ENCODE data around the gene LMX1A.

Gene LMX1A

GRCh38 chr1:165168467-165168866 lies 188.0 kb downstream of the LMX1A start:
- H3K4me3 ChIP-seq (ENCODE audit: low read length): no peak overlapping the region
- no peak for TF ChIP-seq EZH2phosphoT487 (IDR thresholded peaks at IDR 0.05; ENCODE audit: low read length)
- TF ChIP-seq CTCF (IDR thresholded peaks at IDR 0.05; ENCODE audit: low read length): no peak
- no peak for TF ChIP-seq EZH2 (optimal IDR thresholded peaks at IDR 0.05; ENCODE audit: low read depth, low read length)
- no peaks in the 10 kb centered on the region for H3K4me1 ChIP-seq (ENCODE audit: low read length)
- H3K27ac ChIP-seq (ENCODE audit: low read length): no peak overlapping the region
- H2AFZ ChIP-seq (ENCODE audit: low read length): no peak overlapping the region
- no peaks in the 10 kb centered on the region for H3K36me3 ChIP-seq (replicated peaks; ENCODE audit: insufficient read depth, low read length)
- H3F3A ChIP-seq (ENCODE audit: insufficient read depth, low read length): no peaks in the 10 kb centered on the region
- no peaks in the 10 kb centered on the region for H3K9me3 ChIP-seq (replicated peaks; ENCODE audit: insufficient read depth, low read length)
- no peaks in the 10 kb centered on the region for H3K9me2 ChIP-seq (replicated peaks; ENCODE audit: insufficient read depth, low read length)
- no peaks in the 10 kb centered on the region for H3K27me3 ChIP-seq (replicated peaks; ENCODE audit: insufficient read depth, low read length)
- H3K4me2 ChIP-seq (ENCODE audit: low read depth, low read length): no peak overlapping the region
- H4K20me1 ChIP-seq (ENCODE audit: insufficient read depth, low read length): no peaks in the 10 kb centered on the region
- H3K79me2 ChIP-seq (ENCODE audit: low read length): no peaks in the 10 kb centered on the region
- no peak overlapping the region for H3K9ac ChIP-seq (ENCODE audit: low read length)
- DNase-seq: no peak

GRCh38 chr1:165162671-165163241 lies 193.8 kb downstream of the LMX1A start:
- Histone ChIP-seq H3K4me2 (ENCODE audit: low read depth, low read length) (no peak overlapping the region), H3K36me3 (replicated peaks; ENCODE audit: insufficient read depth, low read length) (no peaks in the 10 kb centered on the region), H3K79me2 (ENCODE audit: low read length) (no peaks in the 10 kb centered on the region), H3K4me1 (ENCODE audit: low read length) (no peaks in the 10 kb centered on the region), H3F3A (ENCODE audit: insufficient read depth, low read length) (no peaks in the 10 kb centered on the region), H3K27me3 (replicated peaks; ENCODE audit: insufficient read depth, low read length) (no peaks in the 10 kb centered on the region), H3K9me2 (replicated peaks; ENCODE audit: insufficient read depth, low read length) (no peaks in the 10 kb centered on the region), H4K20me1 (ENCODE audit: insufficient read depth, low read length) (no peaks in the 10 kb centered on the region), H3K27ac (ENCODE audit: low read length) (no peak overlapping the region), H2AFZ (ENCODE audit: low read length) (no peak overlapping the region), H3K9me3 (replicated peaks; ENCODE audit: insufficient read depth, low read length) (no peaks in the 10 kb centered on the region), H3K9ac (ENCODE audit: low read length) (no peak overlapping the region), H3K4me3 (ENCODE audit: low read length) (no peak overlapping the region)
- no peak for DNase-seq
- no peak for TF ChIP-seq EZH2phosphoT487 (IDR thresholded peaks at IDR 0.05; ENCODE audit: low read length)
- TF ChIP-seq CTCF (IDR thresholded peaks at IDR 0.05; ENCODE audit: low read length): no peak
- no peak for TF ChIP-seq EZH2 (optimal IDR thresholded peaks at IDR 0.05; ENCODE audit: low read depth, low read length)

- no peaks in the 10 kb centered on the region for H3F3A ChIP-seq (ENCODE audit: insufficient read depth, low read length)
- H2AFZ ChIP-seq (ENCODE audit: low read length): no peak overlapping the region
- H3K4me1 ChIP-seq (ENCODE audit: low read length): no peaks in the 10 kb centered on the region
- H3K4me3 ChIP-seq (ENCODE audit: low read length): no peak overlapping the region
- H4K20me1 ChIP-seq (ENCODE audit: insufficient read depth, low read length): no peaks in the 10 kb centered on the region
- DNase-seq: no peak
- no peaks in the 10 kb centered on the region for H3K36me3 ChIP-seq (replicated peaks; ENCODE audit: insufficient read depth, low read length)
- no peak overlapping the region for H3K4me2 ChIP-seq (ENCODE audit: low read depth, low read length)
- no peaks in the 10 kb centered on the region for H3K27me3 ChIP-seq (replicated peaks; ENCODE audit: insufficient read depth, low read length)
- TF ChIP-seq EZH2 (optimal IDR thresholded peaks at IDR 0.05; ENCODE audit: low read depth, low read length) (no peak), CTCF (IDR thresholded peaks at IDR 0.05; ENCODE audit: low read length) (no peak), EZH2phosphoT487 (IDR thresholded peaks at IDR 0.05; ENCODE audit: low read length) (no peak)
- no peaks in the 10 kb centered on the region for H3K9me2 ChIP-seq (replicated peaks; ENCODE audit: insufficient read depth, low read length)
- no peaks in the 10 kb centered on the region for H3K9me3 ChIP-seq (replicated peaks; ENCODE audit: insufficient read depth, low read length)
- H3K79me2 ChIP-seq (ENCODE audit: low read length): no peaks in the 10 kb centered on the region
- H3K27ac ChIP-seq (ENCODE audit: low read length): no peak overlapping the region
- no peak overlapping the region for H3K9ac ChIP-seq (ENCODE audit: low read length)
Measured at GRCh38 chr1:165161130-165161529, 195.4 kb downstream of the LMX1A start.
